Astrocyte (in vitro differentiated cells and primary cell): ENCODE measurements around the gene FRMPD2.

Experiments
- EZH2 ChIP-seq: IDR thresholded peaks from 2 replicates; pipeline ENCODE4 v1.6.1; 2012; ENCODE audit warnings: mild to moderate bottlenecking, low read length, inconsistent platforms; ENCODE audit not compliant: insufficient read depth
- TF ChIP-seq, protein P1 (sequence below): IDR thresholded peaks from 2 replicates; pipeline ENCODE4 v1.5.1; 2011; ENCODE audit warnings: low read depth, mild to moderate bottlenecking, inconsistent platforms, low read length, moderate library complexity; ENCODE audit not compliant: insufficient read depth

DNA sequence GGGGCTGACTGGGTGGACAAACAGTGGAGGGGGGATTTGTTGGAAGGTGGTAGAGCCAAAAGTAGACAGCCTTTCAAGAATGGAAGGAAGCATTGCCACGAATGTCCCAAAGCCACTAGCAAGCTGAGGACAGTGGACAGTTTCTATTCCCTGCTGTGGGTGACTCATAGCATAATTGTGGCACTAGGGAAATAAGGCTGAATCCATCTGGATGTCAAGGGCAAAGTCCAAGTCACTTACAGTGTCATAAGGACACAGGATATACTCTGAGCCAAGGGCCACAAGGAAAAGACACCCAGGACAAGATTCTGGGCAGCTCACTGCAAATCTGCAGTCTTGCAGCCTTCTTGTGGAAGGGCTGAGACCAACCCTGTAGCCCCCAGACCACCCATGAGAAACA lies 79.7 kb downstream of the FRMPD2 start:
- TF ChIP-seq, protein P1, sequence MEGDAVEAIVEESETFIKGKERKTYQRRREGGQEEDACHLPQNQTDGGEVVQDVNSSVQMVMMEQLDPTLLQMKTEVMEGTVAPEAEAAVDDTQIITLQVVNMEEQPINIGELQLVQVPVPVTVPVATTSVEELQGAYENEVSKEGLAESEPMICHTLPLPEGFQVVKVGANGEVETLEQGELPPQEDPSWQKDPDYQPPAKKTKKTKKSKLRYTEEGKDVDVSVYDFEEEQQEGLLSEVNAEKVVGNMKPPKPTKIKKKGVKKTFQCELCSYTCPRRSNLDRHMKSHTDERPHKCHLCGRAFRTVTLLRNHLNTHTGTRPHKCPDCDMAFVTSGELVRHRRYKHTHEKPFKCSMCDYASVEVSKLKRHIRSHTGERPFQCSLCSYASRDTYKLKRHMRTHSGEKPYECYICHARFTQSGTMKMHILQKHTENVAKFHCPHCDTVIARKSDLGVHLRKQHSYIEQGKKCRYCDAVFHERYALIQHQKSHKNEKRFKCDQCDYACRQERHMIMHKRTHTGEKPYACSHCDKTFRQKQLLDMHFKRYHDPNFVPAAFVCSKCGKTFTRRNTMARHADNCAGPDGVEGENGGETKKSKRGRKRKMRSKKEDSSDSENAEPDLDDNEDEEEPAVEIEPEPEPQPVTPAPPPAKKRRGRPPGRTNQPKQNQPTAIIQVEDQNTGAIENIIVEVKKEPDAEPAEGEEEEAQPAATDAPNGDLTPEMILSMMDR: no peak
- no peak for TF ChIP-seq EZH2
